Endometrium (tissue), 2 donors: ENCODE results near the gene NME7.
"Not testable (repeated sequence)": the region's sequence is repeated elsewhere in the genome, so short reads cannot be mapped to it uniquely, and the experiment has no call there.

Source experiments
- FAIRE-seq: peaks from 2 replicates; lab custom pipeline; 2012; peaks lifted over from hg19 to GRCh38; lab: Jason Lieb, UNC
- donor health status: control.
- donor health status: control.

Gene NME7

GRCh38 chr1:169305356-169305755, 62.2 kb downstream of the NME7 start:
- no peak for FAIRE-seq

DNA sequence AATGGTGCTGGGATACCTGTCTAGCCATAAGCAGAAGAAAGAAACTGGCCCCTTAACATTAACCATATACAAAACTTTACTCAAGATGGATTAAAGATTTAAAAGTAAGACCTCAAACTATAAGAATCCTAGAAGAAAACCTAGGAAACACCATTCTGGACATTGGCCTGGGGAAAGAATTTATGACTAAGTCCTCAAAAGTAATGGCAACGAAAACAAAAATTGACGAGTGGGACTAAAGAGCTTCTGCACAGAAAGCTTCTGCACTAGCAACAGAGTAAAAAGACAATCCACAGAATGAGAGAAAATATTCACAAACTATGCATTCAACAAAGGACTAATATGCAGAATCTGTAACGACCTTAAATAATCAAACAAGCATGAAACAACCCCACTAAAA, 66.7 kb downstream of the NME7 start:
- no peak for FAIRE-seq

DNA sequence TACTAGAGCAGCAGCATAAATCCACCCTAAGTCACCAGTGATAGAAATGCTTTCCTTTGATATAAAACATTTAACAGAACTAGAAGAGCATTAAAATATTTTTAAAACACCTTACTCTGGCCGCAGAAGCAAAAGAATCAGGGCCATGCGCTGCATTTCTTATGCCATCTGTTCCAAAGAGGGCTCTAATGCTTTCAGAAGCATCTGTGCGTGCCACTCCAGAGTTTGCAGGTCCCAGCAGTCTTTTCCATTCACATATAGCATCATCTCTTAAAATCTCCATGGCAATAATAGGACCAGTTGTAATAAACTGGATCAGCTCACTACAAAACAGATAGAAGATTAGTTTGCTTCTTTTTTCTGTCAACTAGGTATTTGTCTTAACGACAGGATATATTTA, 69.2 kb downstream of the NME7 start:
- FAIRE-seq = no peak

DNA sequence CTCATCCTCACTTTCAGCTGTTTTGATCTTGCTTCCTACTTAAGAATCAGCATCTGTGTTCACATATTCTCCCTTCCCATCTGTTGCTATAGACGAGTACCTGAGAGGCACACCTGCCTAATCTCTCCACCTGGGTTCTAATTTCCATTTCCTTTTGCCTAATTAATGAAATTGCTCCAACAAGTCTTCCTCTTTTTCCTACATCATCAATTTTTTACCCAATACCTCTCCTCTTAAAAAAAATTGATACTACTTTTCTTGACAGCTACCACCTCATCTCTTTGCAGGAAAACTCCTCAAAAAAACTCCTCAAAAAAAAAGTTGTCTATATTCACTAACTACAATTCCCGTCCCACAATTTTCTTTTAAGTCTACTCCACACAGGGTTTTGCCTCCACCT, 71.8 kb downstream of the NME7 start:
- no peak for FAIRE-seq

DNA sequence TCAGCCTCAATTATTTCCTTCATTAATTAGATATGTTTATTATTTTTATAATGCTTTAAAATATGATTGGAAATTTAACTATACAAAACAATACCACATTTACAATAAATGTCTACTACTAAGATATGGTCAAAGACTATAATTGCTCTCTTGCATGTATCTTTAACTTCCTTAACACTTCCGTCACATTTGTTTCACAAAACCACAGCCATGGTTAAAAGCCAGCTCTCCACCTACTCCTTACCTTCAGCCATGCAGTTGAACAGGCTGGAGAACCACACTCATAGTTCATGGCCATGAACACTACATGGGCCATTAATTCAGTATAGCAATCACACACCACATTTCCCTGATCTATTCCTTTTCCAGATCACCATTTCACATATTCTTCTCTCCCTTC, 72.2 kb downstream of the NME7 start:
- no peak for FAIRE-seq

DNA sequence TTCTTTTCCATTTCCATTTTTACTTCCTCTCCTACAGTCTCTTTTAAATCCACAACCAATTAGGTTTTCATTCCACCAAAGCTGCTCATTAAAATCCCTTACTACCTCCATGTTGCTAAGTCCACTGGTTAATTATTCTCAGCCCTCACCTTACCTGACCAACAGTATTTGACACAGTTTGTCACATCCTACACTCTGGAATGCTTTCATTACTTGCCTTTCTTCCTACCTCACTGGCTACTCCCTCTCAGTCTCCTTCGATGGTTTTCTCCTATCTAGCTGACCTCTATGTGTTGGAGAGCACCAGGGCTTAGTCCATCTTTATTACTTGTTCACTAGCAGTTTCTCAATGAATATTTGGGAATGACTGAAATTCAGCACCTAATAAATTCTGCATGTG, 78.6 kb downstream of the NME7 start:
- no peak for FAIRE-seq

- no peak for FAIRE-seq
Observed at GRCh38 chr1:169288011-169288414, 79.6 kb downstream of the NME7 start.

- FAIRE-seq = no peak
Observed at GRCh38 chr1:169287280-169287679, 80.3 kb downstream of the NME7 start.

DNA sequence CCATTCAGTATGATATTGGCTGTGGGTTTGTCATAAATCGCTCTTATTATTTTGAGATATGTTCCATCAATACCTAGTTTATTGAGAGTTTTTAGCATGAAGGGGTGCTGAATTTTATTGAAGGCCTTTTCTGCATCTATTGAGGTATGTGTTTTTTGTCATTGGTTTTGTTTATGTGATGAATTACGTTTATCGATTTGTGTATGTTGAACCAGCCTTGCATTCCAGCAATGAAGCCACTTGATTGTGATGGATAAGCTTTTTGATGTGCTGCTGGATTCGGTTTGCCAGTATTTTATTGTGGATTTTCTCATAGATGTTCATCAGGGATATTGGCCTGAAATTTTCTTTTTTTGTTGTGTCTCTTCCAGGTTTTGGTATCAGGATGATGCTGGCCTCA, 86.0 kb downstream of the NME7 start:
- FAIRE-seq = not testable (repeated sequence)

DNA sequence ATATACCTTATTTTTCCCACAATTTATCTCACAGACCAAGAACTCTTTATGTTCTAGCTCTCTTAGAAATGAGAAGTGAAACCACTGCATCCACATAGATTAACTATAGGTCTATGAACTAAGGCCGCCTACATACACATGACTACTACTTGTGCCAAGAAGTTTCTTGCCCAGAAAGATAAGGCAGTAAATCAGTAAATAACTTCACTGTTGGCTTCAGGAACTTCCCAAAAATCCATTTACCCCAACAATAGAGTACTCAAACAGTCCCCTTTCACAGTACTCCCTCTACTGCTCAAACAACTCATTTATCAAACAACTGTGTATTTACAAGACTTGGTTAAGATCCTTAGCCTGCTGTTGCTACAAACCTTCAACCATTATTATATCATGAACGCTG, 96.5 kb downstream of the NME7 start:
- FAIRE-seq = no peak

DNA sequence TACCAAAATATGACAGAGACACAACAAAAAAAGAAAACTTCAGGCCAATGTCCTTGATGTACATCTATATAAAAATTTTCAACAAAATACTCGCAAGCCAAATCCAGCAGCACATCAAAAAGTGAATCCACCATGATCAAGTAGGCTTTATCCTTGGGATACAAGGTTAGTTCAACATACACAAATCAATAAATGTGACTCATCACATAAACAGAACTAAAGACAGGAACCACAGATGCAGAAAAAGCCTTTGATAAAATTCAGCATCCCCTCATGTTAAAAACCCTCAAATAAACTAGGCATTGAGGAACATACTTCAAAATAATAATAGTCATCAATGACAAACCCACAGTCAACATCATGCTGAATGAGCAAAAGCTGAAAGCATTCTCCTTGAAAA, 101.5 kb downstream of the NME7 start:
- no peak for FAIRE-seq

DNA sequence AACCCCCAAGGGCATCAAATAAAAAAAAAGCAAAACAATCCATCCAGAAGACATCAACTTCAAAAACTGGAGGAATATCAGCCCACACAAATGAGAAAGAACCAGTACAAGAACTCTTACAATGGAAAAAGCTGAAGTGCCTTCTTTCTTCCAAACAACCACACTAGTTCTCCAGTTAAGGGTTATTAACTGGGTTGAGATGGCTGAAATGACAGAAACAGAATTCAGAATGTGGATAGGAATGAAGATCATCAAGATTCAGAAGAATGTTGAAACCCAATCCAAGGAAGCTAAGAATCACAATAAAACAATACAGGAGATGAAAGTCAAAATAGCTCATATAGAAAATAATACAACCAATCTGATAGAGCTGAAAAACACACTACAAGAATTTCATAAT, 104.5 kb downstream of the NME7 start:
- no peak for FAIRE-seq

- FAIRE-seq = no peak
Observed at GRCh38 chr1:169261884-169262283, 105.7 kb downstream of the NME7 start.

- FAIRE-seq = no peak
Observed at GRCh38 chr1:169260478-169261151, 107.0 kb downstream of the NME7 start.

- no peak for FAIRE-seq
Observed at GRCh38 chr1:169259816-169260215, 107.8 kb downstream of the NME7 start.

GRCh38 chr1:169250795-169251194, 116.8 kb downstream of the NME7 start:
- FAIRE-seq = no peak

GRCh38 chr1:169250022-169250421, 117.6 kb downstream of the NME7 start:
- FAIRE-seq = no peak

DNA sequence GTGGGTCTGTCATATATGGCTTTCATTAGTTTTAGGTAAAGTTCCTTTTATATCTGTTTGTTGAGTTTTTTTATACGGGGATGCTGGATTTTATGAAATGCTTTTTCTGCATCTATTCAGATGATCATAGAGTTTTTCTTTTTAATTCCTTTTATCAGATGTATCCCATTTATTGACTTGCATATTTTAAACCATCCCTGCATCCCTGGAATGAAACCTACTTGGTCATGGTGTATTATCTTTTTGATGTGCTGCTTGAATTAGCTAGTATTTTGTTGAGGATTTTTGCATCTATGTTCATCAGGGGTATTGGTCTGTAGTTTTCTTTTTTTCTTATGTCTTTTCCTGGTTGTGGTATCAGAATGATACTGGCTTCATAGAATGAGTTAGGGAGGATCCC, 118.0 kb downstream of the NME7 start:
- no peak for FAIRE-seq

DNA sequence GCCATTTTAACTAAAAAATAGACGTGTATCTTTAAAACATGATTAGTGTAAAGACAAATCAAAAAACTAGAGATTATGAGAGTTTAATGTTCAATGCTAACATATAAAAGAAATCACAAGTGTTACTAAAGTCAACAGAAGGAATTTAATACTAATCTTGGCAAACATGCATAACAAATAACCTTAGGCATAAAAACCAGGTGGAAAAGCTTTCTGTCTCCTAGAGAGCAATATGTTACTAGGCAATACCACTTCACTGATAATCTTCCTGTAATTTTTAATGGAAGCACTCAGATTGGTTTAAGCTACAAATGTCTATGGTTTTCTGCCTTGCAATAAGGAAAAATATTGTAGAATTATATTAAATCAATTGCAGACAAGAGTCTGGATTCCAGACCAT, 121.9 kb downstream of the NME7 start:
- no peak for FAIRE-seq

GRCh38 chr1:169240449-169241232, 127.0 kb downstream of the NME7 start:
- no peak for FAIRE-seq

DNA sequence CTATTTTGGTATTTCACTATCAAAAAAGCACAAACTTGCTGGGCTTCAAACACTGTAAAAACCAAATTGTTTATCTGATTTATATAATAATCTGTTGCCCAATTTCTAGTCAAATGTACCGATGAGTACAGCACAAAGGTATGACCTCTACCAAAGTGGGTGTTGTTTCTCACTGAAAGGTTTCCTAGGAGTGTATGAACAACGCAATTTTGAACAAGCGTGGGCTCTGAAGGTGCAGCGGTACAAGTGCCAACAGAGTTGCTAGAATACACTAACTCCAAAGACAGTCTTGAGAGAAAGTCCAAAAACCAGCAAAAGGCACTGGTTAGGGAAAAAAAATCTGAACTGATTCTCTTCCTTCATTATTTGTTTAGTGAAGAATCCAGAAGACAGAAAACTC, 130.7 kb downstream of the NME7 start:
- no peak for FAIRE-seq

GRCh38 chr1:169236143-169236542, 131.5 kb downstream of the NME7 start:
- no peak for FAIRE-seq

- no peak for FAIRE-seq
Observed at GRCh38 chr1:169235568-169235967, 132.0 kb downstream of the NME7 start.

DNA sequence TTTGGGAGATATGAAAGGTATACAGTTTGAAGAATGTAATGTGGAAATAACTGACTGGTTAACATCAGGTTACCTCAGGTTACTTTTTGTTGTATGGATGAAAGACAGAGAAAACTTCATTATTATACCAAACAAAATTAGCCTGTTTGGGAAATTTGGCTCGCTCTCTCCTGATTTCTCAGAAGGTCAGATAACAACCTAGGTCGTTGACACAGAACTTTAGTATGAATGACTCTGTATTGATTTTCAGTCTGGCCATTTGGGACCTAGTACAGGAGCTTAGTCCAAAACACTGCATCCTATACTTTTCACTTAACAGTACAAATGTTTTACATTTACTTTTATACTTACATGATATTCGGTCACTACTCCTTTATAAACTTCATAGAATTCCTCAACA, 132.8 kb downstream of the NME7 start:
- FAIRE-seq = no peak
